IPS DF 4.7 (cell line): ENCODE data around the gene WDR89.
"Not testable (repeated sequence)": the region's sequence is repeated elsewhere in the genome, so short reads cannot be mapped to it uniquely, and the experiment has no call there.

Source experiments
- DNase-seq: peaks from one replicate; pipeline ENCODE4 v3.0.0-alpha.2; 2013; ENCODE audit warnings: low spot score; ENCODE audit errors: extremely low read depth

Gene WDR89, protein sequence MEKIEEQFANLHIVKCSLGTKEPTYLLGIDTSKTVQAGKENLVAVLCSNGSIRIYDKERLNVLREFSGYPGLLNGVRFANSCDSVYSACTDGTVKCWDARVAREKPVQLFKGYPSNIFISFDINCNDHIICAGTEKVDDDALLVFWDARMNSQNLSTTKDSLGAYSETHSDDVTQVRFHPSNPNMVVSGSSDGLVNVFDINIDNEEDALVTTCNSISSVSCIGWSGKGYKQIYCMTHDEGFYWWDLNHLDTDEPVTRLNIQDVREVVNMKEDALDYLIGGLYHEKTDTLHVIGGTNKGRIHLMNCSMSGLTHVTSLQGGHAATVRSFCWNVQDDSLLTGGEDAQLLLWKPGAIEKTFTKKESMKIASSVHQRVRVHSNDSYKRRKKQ

DNA sequence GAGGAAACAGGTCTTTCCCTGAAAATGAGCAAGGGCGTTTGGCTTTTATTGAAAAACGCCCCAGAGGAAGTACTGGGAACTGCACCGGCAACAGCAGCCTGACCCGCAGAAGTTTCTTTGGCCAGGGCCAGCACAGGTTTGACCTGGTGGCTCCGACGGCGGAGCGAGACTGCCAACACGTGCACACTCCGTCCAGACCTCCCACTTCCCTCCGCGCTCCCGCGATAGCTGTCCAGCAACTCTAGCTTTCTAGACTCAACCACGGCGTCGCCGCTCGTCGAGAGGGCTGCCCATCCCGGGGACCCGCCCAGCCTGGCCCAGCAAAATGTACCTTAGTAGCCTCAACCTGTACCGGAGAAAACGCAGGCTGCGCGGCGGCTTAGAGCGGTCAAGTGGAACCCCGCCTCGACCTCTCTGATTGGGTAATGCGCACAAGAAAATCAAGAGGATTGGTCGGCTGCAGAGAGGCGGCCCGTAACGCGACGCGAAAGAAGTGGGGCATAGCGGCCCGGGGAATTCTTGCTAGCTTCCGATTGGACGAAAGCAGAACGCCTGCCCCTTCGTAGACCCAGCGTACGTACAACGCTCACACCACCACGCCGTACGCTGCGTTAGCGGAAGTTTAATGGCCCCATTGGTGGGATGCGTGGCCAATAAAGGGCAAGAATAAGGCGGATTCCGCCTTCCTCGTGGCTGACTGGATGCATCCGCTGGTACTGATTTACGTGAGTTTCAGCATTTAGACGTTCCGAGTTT, at the start of gene WDR89:
Gene WDR89 (minus strand): TSS at position 399 of the 756 bp plus-strand sequence. CDS start 41,929 bp downstream, outside the sequence.
- peak; percentile 96 for DNase-seq

DNA sequence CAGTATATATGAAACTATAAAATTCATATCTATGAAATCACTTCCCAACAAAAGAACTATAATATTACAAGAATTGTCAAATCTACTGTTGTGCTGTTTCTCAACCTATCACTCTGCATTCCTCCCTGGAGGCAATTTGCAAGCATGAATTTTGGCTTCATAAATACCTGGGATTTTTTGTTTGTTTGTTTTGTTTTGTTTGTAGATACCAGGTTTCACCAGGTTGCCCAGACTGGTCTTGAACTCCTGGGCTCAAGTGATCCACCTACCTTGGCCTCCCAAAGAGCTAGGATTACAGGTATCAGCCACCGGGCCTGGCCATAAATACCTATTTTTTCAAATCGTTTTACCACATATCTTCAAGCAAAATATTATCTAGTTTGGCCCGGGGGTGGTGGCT, 47.5 kb upstream of the WDR89 start:
- DNase-seq, result no peak

GRCh38 chr14:63686926-63687325, 45.3 kb upstream of the WDR89 start:
- DNase-seq, result no peak

DNA sequence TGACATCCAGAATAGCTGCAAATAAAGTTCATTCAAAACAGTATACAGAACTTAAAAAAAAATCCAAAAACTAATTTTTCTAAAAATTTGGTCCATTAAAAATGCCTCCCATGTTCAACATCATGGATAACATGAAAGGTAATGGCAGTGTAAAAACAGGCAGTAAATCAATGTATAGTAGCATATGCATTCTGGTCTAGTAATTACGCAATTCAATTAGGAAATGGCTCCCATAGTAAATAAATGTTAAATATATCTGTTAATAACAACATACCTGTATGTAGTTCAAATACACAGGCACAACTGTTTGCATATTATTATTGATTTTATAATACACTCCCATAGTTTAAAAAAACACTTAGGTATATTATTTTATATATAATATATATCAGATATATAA, 43.7 kb upstream of the WDR89 start:
- DNase-seq, result no peak

- DNase-seq, result no peak
These were observed 41.3 kb upstream of the WDR89 start for GRCh38 chr14:63682727-63683593.

GRCh38 chr14:63678536-63678935, 36.9 kb upstream of the WDR89 start:
- no peak for DNase-seq

DNA sequence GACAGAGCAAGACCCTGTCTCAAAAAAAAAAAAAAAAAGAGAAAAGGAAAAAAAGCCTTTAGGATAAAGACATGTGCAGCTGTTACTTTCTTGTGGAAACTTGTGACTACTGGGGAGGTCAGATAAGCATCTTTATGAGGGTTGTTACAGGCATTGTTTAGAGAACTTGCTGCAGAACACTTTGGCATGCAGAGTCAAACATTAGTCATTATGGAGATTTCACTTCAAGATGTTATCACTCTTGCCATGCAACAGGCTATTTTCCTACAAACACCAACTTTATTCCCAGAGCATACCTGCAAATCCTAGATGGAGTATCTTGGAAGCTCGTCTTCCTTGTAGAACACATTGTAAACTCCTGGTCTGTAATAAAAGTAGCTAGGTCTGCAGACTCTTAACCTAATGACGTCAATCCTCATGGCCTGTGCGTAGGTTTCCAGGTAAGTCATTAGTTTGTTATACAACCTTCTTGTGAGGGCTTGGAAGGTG, 36.3 kb upstream of the WDR89 start:
- no peak for DNase-seq

DNA sequence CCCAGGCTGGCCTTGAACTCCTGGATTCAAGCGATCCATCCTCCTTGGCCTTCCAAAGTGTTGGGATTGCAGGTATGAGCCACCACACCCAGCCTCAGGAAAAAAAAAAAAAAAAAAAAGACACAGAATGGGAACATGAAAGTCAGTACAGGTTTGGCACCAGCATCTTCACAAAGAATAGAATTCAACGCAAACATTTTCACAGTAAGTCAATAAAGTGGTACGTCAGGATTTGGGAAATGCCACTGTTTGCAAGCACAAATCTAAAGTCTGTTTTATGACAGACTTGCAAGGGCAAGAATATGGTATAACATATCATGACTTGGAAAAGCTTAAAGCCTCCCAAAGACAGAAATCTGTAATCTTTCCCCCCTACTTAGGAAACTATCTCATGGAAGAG, 34.9 kb upstream of the WDR89 start:
- no peak for DNase-seq

GRCh38 chr14:63673886-63674497, 32.3 kb upstream of the WDR89 start:
- no peak for DNase-seq

- no peak for DNase-seq
These were observed 31.6 kb upstream of the WDR89 start for GRCh38 chr14:63673255-63673654.

DNA sequence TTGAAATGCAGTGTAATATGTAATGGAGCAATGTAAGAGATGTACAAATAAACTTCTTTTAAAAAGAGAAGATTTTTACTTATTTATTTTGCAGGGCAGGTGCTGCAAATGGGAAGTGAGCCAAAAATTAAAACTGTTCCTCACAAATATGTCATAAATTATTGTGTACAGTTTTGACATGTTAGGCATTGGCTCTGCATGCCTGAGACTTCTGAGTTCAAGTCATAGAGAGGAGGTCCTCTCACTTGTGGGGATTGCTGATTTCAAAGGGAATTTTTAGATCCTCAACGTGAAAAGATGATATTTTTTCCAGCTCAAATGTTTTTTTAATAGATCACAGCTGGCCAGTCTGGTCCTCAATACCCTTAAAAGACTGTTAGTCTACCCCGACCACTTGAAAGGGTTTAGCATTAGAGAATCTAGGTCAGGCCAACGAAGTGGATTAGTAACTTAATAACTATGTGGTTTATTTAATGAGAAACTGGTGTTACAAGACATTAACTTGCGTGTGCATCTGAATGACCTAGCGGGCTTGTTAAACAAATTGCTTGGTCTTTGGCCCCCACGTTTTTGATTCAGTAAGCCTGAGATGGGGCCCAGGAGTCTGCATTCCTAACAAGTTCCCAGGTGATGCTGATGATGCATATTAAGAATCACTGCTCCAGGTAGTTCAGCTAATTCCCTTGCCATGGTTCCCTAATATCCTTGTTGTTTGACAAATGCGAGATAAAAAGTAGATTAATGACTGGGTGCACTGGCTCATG, 30.9 kb upstream of the WDR89 start:
- no peak for DNase-seq

GRCh38 chr14:63671987-63672386, 30.3 kb upstream of the WDR89 start:
- no peak for DNase-seq

DNA sequence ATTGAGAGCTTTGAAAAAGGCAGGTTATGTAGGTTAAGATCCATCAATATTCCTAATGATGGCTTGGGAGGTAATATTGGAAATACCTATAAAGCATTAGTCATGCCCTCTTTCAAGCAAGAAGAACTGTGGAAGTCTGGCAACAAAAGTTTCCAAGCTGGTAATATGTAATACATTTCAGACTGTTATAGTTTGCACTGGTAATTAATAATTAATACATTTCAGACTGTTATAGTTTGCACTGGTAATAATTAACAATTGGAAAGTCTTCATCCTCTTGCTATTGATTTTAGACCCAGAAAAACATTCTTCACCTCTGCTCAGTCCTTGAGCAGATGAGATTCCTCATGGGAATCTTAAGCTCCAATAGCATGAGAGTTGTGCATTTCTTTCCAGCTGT, 29.0 kb upstream of the WDR89 start:
- no peak for DNase-seq

GRCh38 chr14:63666335-63666734, 24.7 kb upstream of the WDR89 start:
- DNase-seq, result no peak

GRCh38 chr14:63663428-63664341, 22.0 kb upstream of the WDR89 start:
- DNase-seq, result no peak

DNA sequence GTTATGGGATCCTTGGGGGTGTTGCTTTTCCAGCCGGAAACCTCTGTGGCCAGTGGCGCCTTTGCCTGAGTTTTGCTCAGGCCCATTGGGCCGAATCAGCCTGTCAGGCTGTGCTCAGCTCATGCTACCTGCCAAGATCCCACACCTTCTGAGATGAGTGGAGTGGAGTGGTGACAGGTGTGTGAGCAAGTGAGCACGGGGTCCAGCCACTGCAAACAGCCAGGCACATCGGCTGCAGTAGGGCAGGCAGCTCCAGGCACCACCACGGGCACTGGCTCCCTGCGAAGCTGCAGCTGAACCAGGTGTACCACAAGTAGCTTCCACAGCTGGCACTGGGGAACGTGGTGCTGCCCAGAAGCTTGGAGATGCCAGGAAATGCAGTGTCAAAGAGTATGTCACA, 21.1 kb upstream of the WDR89 start:
- no peak for DNase-seq

DNA sequence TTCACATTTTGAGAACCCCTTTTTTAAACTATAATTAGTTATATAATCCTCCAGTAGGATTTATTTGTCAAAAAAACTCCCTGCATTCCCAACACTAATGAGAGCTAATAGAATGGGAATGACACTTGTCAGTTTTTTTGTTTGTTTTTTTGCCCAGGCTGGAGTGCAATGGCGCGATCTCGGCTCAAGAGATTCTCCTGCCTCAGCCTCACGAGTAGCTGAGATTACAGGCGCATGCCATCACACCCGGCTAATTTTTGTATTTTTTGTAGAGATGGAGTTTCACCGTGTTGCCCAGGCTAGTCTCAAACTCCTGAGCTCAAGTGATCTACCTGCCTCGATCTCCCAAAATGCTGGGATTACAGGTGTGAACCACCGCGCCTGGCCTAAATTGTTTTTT, 20.2 kb upstream of the WDR89 start:
- DNase-seq, result not testable (repeated sequence)

- no peak for DNase-seq
These were observed 18.1 kb upstream of the WDR89 start for GRCh38 chr14:63659726-63660125.

DNA sequence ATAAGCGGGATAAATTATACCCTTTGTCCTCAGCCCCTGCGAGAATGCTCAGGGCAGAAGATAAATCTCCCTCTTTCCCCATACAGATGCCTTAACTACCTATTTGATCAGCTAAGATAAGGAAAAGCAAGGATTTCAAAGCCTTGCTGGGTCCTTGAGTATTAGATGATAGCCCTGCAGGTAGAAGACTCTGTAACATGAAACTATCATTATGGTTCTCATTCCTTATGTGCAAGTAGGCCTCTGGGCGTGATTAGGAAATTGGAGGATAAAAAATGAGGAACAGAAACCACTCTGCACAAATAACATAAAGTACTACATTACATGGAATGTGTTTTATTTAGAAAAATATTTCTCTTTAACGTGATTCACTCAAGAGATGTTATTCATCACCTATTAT, 14.5 kb upstream of the WDR89 start:
- no peak for DNase-seq
